ENCODE measurements around the gene CAPZB.
A peak's percentile ranks its signal among the peaks of the same experiment; 100 is the strongest.

Gene CAPZB

DNA sequence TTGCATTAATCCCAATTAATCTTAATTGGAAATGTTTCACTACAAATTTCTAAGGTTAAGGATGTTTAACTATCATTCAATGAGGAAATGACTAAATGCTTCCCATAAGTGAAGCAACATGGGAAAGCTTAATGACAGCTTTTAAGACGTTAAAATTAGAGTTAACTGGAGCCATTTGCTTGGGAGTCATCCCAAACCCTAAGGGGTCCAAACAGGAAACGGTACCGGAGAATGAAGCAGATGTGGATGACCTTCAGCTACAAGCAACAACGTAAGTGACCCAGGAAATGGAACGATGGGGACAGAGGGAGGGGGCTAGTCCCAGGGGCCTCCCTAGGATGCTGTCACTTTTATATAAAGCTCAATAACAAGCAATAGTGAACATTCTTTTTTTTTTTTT lies 62.2 kb downstream of the CAPZB start:
- no peaks in the 10 kb centered on the region for H3K9me3 ChIP-seq (ENCODE audit: control insufficient read depth, low read length)
- no peak overlapping the region for H3K4me3 ChIP-seq (ENCODE audit: low read length)
- no peaks in the 10 kb centered on the region for H3K27me3 ChIP-seq (replicated peaks; ENCODE audit: control insufficient read depth, insufficient read depth, low read length)
- H3K4me1 ChIP-seq (ENCODE audit: control insufficient read depth, insufficient read depth, low read length): peaks cover 63% of the 10 kb centered on the region
- no peak overlapping the region for H3K9ac ChIP-seq (ENCODE audit: low read length)
- H3K36me3 ChIP-seq (ENCODE audit: control insufficient read depth, insufficient read depth, low read length, severe bottlenecking): peaks cover 14% of the 10 kb centered on the region
- DNase-seq (ENCODE audit: low read depth): no peak

- no peaks in the 10 kb centered on the region for H3K9me3 ChIP-seq (ENCODE audit: control insufficient read depth, low read length)
- H3K27me3 ChIP-seq (replicated peaks; ENCODE audit: control insufficient read depth, insufficient read depth, low read length): no peaks in the 10 kb centered on the region
- H3K9ac ChIP-seq (ENCODE audit: low read length): no peak overlapping the region
- H3K4me3 ChIP-seq (ENCODE audit: low read length): no peak overlapping the region
- DNase-seq (ENCODE audit: low read depth): no peak
- H3K4me1 ChIP-seq (ENCODE audit: control insufficient read depth, insufficient read depth, low read length): peaks cover 53% of the 10 kb centered on the region
- peaks cover 23% of the 10 kb centered on the region for H3K36me3 ChIP-seq (ENCODE audit: control insufficient read depth, insufficient read depth, low read length, severe bottlenecking)
Measured at GRCh38 chr1:19421365-19421764, 64.0 kb downstream of the CAPZB start.

- no peak overlapping the region for H3K9ac ChIP-seq (ENCODE audit: low read length)
- no peaks in the 10 kb centered on the region for H3K27me3 ChIP-seq (replicated peaks; ENCODE audit: control insufficient read depth, insufficient read depth, low read length)
- no peak for DNase-seq (ENCODE audit: low read depth)
- no peaks in the 10 kb centered on the region for H3K9me3 ChIP-seq (ENCODE audit: control insufficient read depth, low read length)
- no peak overlapping the region for H3K4me3 ChIP-seq (ENCODE audit: low read length)
- H3K36me3 ChIP-seq (ENCODE audit: control insufficient read depth, insufficient read depth, low read length, severe bottlenecking): peaks cover 30% of the 10 kb centered on the region
- peaks cover 46% of the 10 kb centered on the region for H3K4me1 ChIP-seq (ENCODE audit: control insufficient read depth, insufficient read depth, low read length)
Measured at GRCh38 chr1:19420606-19421005, 64.7 kb downstream of the CAPZB start.

- Histone ChIP-seq H3K9ac (ENCODE audit: low read length) (no peak overlapping the region), H3K36me3 (ENCODE audit: control insufficient read depth, insufficient read depth, low read length, severe bottlenecking) (peaks cover 34% of the 10 kb centered on the region), H3K9me3 (ENCODE audit: control insufficient read depth, low read length) (no peaks in the 10 kb centered on the region), H3K4me1 (ENCODE audit: control insufficient read depth, insufficient read depth, low read length) (peaks cover 43% of the 10 kb centered on the region), H3K4me3 (ENCODE audit: low read length) (no peak overlapping the region), H3K27me3 (replicated peaks; ENCODE audit: control insufficient read depth, insufficient read depth, low read length) (no peaks in the 10 kb centered on the region)
- DNase-seq (ENCODE audit: low read depth): no peak
Measured at GRCh38 chr1:19419691-19420090, 65.6 kb downstream of the CAPZB start.

GRCh38 chr1:19418503-19418971 lies 66.8 kb downstream of the CAPZB start:
- DNase-seq (ENCODE audit: low read depth): peak; percentile 62
- peaks cover 34% of the 10 kb centered on the region for H3K36me3 ChIP-seq (ENCODE audit: control insufficient read depth, insufficient read depth, low read length, severe bottlenecking)
- H3K9me3 ChIP-seq (ENCODE audit: control insufficient read depth, low read length): no peaks in the 10 kb centered on the region
- H3K27me3 ChIP-seq (replicated peaks; ENCODE audit: control insufficient read depth, insufficient read depth, low read length): no peaks in the 10 kb centered on the region
- no peak overlapping the region for H3K4me3 ChIP-seq (ENCODE audit: low read length)
- H3K4me1 ChIP-seq (ENCODE audit: control insufficient read depth, insufficient read depth, low read length): peaks cover 48% of the 10 kb centered on the region
- H3K9ac ChIP-seq (ENCODE audit: low read length): no peak overlapping the region

GRCh38 chr1:19416921-19417470 lies 68.3 kb downstream of the CAPZB start:
- Histone ChIP-seq H3K9me3 (ENCODE audit: control insufficient read depth, low read length) (no peaks in the 10 kb centered on the region), H3K4me1 (ENCODE audit: control insufficient read depth, insufficient read depth, low read length) (peaks cover 38% of the 10 kb centered on the region), H3K9ac (ENCODE audit: low read length) (no peak overlapping the region), H3K27me3 (replicated peaks; ENCODE audit: control insufficient read depth, insufficient read depth, low read length) (no peaks in the 10 kb centered on the region), H3K4me3 (ENCODE audit: low read length) (no peak overlapping the region), H3K36me3 (ENCODE audit: control insufficient read depth, insufficient read depth, low read length, severe bottlenecking) (peaks cover 34% of the 10 kb centered on the region)
- no peak for DNase-seq (ENCODE audit: low read depth)

DNA sequence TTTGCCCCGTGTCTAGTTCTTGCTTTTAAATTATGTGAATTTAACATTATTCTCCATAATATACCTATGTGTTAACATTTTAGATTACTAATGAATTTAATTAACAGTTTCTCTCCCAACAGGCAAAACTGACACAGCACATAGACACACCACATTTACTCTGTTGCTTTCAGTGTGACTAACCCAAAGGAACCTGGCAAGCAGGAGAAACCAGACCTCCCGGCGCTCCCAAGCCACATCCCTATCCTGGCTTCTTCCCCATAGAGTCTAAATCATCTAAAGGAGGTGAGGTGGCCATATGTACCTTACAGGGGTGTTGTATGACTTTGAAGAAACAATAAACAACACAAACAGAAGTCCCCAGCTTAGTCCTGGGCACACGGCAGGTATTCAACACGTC lies 69.2 kb downstream of the CAPZB start:
- H3K9me3 ChIP-seq (ENCODE audit: control insufficient read depth, low read length): no peaks in the 10 kb centered on the region
- peaks cover 34% of the 10 kb centered on the region for H3K4me1 ChIP-seq (ENCODE audit: control insufficient read depth, insufficient read depth, low read length)

GRCh38 chr1:19414515-19415121 lies 70.7 kb downstream of the CAPZB start:
- no peak for DNase-seq (ENCODE audit: low read depth)
- Histone ChIP-seq H3K27me3 (replicated peaks; ENCODE audit: control insufficient read depth, insufficient read depth, low read length) (no peaks in the 10 kb centered on the region), H3K4me3 (ENCODE audit: low read length) (no peak overlapping the region), H3K36me3 (ENCODE audit: control insufficient read depth, insufficient read depth, low read length, severe bottlenecking) (peaks cover 34% of the 10 kb centered on the region), H3K9me3 (ENCODE audit: control insufficient read depth, low read length) (no peaks in the 10 kb centered on the region), H3K4me1 (ENCODE audit: control insufficient read depth, insufficient read depth, low read length) (peaks cover 39% of the 10 kb centered on the region), H3K9ac (ENCODE audit: low read length) (peak overlapping the region; percentile 5)

More for the DNA sequence above, 69.2 kb downstream of the CAPZB start:
- Histone ChIP-seq H3K9ac (ENCODE audit: low read length) (no peak overlapping the region), H3K36me3 (ENCODE audit: control insufficient read depth, insufficient read depth, low read length, severe bottlenecking) (peaks cover 34% of the 10 kb centered on the region), H3K27me3 (replicated peaks; ENCODE audit: control insufficient read depth, insufficient read depth, low read length) (no peaks in the 10 kb centered on the region), H3K4me3 (ENCODE audit: low read length) (no peak overlapping the region)
- DNase-seq (ENCODE audit: low read depth): no peak

- Histone ChIP-seq H3K9ac (ENCODE audit: low read length) (peak overlapping the region; percentile 5), H3K36me3 (ENCODE audit: control insufficient read depth, insufficient read depth, low read length, severe bottlenecking) (peaks cover 28% of the 10 kb centered on the region), H3K4me1 (ENCODE audit: control insufficient read depth, insufficient read depth, low read length) (peaks cover 44% of the 10 kb centered on the region), H3K27me3 (replicated peaks; ENCODE audit: control insufficient read depth, insufficient read depth, low read length) (no peaks in the 10 kb centered on the region), H3K4me3 (ENCODE audit: low read length) (no peak overlapping the region), H3K9me3 (ENCODE audit: control insufficient read depth, low read length) (no peaks in the 10 kb centered on the region)
- no peak for DNase-seq (ENCODE audit: low read depth)
Measured at GRCh38 chr1:19413999-19414398, 71.3 kb downstream of the CAPZB start.

- Histone ChIP-seq H3K36me3 (ENCODE audit: control insufficient read depth, insufficient read depth, low read length, severe bottlenecking) (peaks cover 24% of the 10 kb centered on the region), H3K27me3 (replicated peaks; ENCODE audit: control insufficient read depth, insufficient read depth, low read length) (no peaks in the 10 kb centered on the region), H3K4me3 (ENCODE audit: low read length) (no peak overlapping the region), H3K9ac (ENCODE audit: low read length) (no peak overlapping the region), H3K9me3 (ENCODE audit: control insufficient read depth, low read length) (no peaks in the 10 kb centered on the region), H3K4me1 (ENCODE audit: control insufficient read depth, insufficient read depth, low read length) (peaks cover 36% of the 10 kb centered on the region)
- DNase-seq (ENCODE audit: low read depth): no peak
Measured at GRCh38 chr1:19412654-19413053, 72.7 kb downstream of the CAPZB start.

GRCh38 chr1:19411612-19412011 lies 73.7 kb downstream of the CAPZB start:
- H3K27me3 ChIP-seq (replicated peaks; ENCODE audit: control insufficient read depth, insufficient read depth, low read length): no peaks in the 10 kb centered on the region
- H3K4me1 ChIP-seq (ENCODE audit: control insufficient read depth, insufficient read depth, low read length): peaks cover 32% of the 10 kb centered on the region
- peaks cover 18% of the 10 kb centered on the region for H3K36me3 ChIP-seq (ENCODE audit: control insufficient read depth, insufficient read depth, low read length, severe bottlenecking)
- H3K9me3 ChIP-seq (ENCODE audit: control insufficient read depth, low read length): no peaks in the 10 kb centered on the region
- DNase-seq (ENCODE audit: low read depth): no peak
- H3K4me3 ChIP-seq (ENCODE audit: low read length): no peak overlapping the region
- no peak overlapping the region for H3K9ac ChIP-seq (ENCODE audit: low read length)

DNA sequence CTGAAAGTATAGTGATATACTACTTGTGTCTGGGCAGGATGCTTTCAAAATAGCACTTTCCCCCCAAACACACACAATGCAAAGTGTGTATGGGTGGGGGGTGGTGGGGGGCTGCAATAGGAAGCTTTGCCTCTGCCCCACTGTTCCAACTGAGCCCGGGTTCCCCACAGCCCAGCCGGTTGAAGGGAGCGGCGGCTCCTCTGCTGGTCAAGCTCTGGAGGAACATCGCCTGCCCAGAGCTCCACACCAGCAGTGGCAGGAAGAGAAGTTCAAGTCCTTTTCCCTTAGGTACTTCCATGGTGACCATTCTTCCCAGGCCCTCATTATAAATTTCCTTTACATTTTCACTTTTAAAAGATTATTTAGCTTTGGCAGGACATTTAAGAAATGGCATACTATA lies 74.9 kb downstream of the CAPZB start:
- Histone ChIP-seq H3K36me3 (ENCODE audit: control insufficient read depth, insufficient read depth, low read length, severe bottlenecking) (peaks cover 9% of the 10 kb centered on the region), H3K9ac (ENCODE audit: low read length) (no peak overlapping the region), H3K9me3 (ENCODE audit: control insufficient read depth, low read length) (no peaks in the 10 kb centered on the region), H3K4me1 (ENCODE audit: control insufficient read depth, insufficient read depth, low read length) (peaks cover 41% of the 10 kb centered on the region), H3K27me3 (replicated peaks; ENCODE audit: control insufficient read depth, insufficient read depth, low read length) (no peaks in the 10 kb centered on the region), H3K4me3 (ENCODE audit: low read length) (no peak overlapping the region)
- no peak for DNase-seq (ENCODE audit: low read depth)
